GM12892 (cell line): Measurements from ENCODE around the gene GATA2.

Experiments
- POLR2A ChIP-seq: IDR thresholded peaks from 2 replicates; pipeline ENCODE4 v1.6.1; 2011; ENCODE audit warnings: low read depth, low read length, control low read depth
- POLR2AphosphoS5 ChIP-seq: IDR thresholded peaks from 2 replicates; pipeline ENCODE4 v1.6.1; 2011; ENCODE audit warnings: low read depth, low read length, control low read depth

DNA sequence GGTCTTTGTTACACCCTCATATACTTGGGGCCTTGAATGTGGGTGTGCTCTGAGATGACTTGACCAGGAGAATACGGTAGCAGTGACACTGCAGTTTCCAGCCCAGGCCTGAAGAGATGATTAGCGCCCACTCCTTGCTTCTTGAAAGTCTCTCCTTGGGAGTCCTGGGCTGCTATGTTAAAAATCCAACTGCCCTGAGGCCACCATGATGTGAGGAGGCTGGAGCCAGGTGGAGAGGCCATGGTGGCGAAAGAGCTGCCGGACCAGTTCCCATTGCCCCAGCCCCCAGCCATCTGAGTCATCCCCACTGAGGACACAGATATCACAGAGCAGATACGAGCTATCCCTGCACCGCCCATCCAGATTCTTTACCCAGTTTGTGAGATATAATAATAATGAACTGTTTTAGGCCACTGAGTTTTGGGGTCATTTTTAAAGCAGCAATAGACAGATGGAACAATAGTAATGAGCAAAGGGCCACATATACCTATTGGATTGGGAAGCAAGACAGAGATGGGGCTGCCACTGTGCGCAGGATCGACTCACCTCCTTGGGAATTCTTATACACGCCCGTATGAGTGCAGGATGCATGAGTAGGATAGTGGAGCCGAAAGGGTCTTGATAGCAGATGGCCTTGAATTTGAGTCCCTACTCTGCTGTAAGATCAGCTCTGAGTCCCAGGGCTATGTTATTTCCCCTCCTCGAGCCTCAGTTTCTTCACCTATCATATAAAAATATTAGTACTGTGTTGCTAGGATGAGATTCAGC lies 12.1 kb upstream of the GATA2 start:
- TF ChIP-seq POLR2AphosphoS5 (no peak), POLR2A (no peak)
